Hepatocyte (in vitro differentiated cells): Measurements from ENCODE around the gene CROCC2. TPM values are rescaled to one million over a fixed set of nuclear protein-coding genes. Genes with fewer than 3 reads are reported as not detected.

Source experiments
- DNase-seq: peaks from one replicate; pipeline ENCODE4 v3.0.0-alpha.2; 2016; ENCODE audit warnings: low spot score
- H2AFZ ChIP-seq: fragments of 200-600 bp; sonication (generic); 2 replicates; pipeline ENCODE4 v1.6.0; 2016; ENCODE audit warnings: antibody characterized with exemption, mild to moderate bottlenecking
- H3K27ac ChIP-seq: fragments of 200-600 bp; sonication (generic); 2 replicates; pipeline ENCODE4 v1.5.1; 2016; ENCODE audit warnings: mild to moderate bottlenecking
- H3K27me3 ChIP-seq: fragments of 200-600 bp; sonication (generic); 2 replicates; pipeline ENCODE4 v1.6.1; 2016
- H3K36me3 ChIP-seq: fragments of 200-600 bp; sonication (generic); replicated peaks from 2 replicates; pipeline ENCODE4 v1.5.1; 2016; ENCODE audit warnings: low read depth; ENCODE audit not compliant: insufficient read depth
- H3K4me1 ChIP-seq: fragments of 200-600 bp; sonication (generic); 2 replicates; pipeline ENCODE4 v1.5.1; 2016; ENCODE audit warnings: mild to moderate bottlenecking, moderate library complexity; ENCODE audit not compliant: insufficient read depth
- H3K4me2 ChIP-seq: fragments of 200-600 bp; sonication (generic); 2 replicates; pipeline ENCODE4 v1.6.0; 2016
- H3K4me3 ChIP-seq: fragments of 200-600 bp; sonication (generic); 2 replicates; pipeline ENCODE4 v1.5.1; 2016; ENCODE audit warnings: mild to moderate bottlenecking
- H3K79me2 ChIP-seq: fragments of 200-600 bp; sonication (generic); 2 replicates; pipeline ENCODE4 v1.6.0; 2017; ENCODE audit warnings: mild to moderate bottlenecking
- H3K9me2 ChIP-seq: fragments of 200-600 bp; sonication (generic); replicated peaks from 2 replicates; pipeline ENCODE4 v1.6.0; 2017; ENCODE audit warnings: mild to moderate bottlenecking; ENCODE audit not compliant: insufficient read depth
- H3K9me3 ChIP-seq: fragments of 200-600 bp; sonication (generic); 2 replicates; pipeline ENCODE4 v1.5.1; 2016; ENCODE audit warnings: low read depth, mild to moderate bottlenecking
- H4K20me1 ChIP-seq: fragments of 200-600 bp; sonication (generic); 2 replicates; pipeline ENCODE4 v1.6.0; 2016; ENCODE audit warnings: mild to moderate bottlenecking; ENCODE audit not compliant: insufficient read depth, poor library complexity, severe bottlenecking
- EZH2 ChIP-seq: fragments of 200-600 bp; sonication (generic); IDR thresholded peaks from 2 replicates; pipeline ENCODE4 v1.6.1; 2016; ENCODE audit warnings: antibody characterized with exemption, mild to moderate bottlenecking, borderline replicate concordance
- EZH2phosphoT487 ChIP-seq: fragments of 200-600 bp; sonication (generic); IDR thresholded peaks from one replicate; pipeline ENCODE4 v1.6.1; 2018; ENCODE audit warnings: antibody characterized with exemption, mild to moderate bottlenecking, low read depth, moderate library complexity; ENCODE audit not compliant: unreplicated experiment, severe bottlenecking
- WGBS: methylation state at CpG from one replicate; pipeline ENCODE4 v1.1.6; 2016; ENCODE audit warnings: low lambda C conversion rate; ENCODE audit errors: missing lambda C conversion rate; 5-methylcytosine and 5-hydroxymethylcytosine counted together
- polyA plus RNA-seq: library from polyadenylated mRNA; unstranded; fragments of >200 nt; fragmentation: Nextera tagmentation; extraction: Ambion mirVana; gene quantifications from 2 replicates; pipeline ENCODE4 v1.2.1, GENCODE V29; 2016
- total RNA-seq: library from RNA; depleted of rRNA; stranded (reverse); fragments of >200 nt; gene quantifications from 2 replicates; pipeline ENCODE4 v1.2.3, GENCODE V29; 2014
- TF ChIP-seq, protein P1 (sequence below): fragments of 200-600 bp; sonication (generic); IDR thresholded peaks from 2 replicates; pipeline ENCODE4 v1.5.1; 2016; ENCODE audit warnings: antibody characterized with exemption, mild to moderate bottlenecking; ENCODE audit not compliant: poor library complexity

The CROCC2 gene
- total and polyA plus RNA-seq, 2 experiments from 2014 or later = 0.04 to 0.10 TPM

DNA sequence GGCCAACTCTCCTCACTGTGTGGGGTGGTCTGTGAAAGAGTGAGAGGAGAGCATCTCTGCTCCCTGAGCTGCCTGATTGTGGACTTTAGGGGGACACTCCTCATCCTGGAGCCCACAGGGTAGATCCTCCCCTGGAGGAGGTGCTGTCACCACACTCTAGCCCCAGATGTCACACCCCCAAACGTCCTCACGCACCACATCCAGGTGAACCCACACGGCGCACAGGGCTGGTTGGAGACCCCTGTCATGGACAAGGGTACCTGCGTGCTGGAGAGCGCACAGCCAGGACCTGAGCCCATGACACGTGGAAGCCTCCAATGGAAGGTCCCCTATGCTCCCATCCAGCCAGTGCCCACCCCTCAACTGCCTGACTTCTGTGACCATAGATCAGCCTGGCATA is 27.0 kb upstream of the CROCC2 start:
- Histone ChIP-seq H3K4me3 (no peak overlapping the region), H3K4me1 (peaks cover 9% of the 10 kb centered on the region), H4K20me1 (no peaks in the 10 kb centered on the region), H3K9me3 (no peaks in the 10 kb centered on the region), H3K27ac (no peak overlapping the region), H3K4me2 (no peak overlapping the region), H2AFZ (no peak overlapping the region), H3K27me3 (no peaks in the 10 kb centered on the region), H3K79me2 (no peaks in the 10 kb centered on the region), H3K36me3 (no peaks in the 10 kb centered on the region), H3K9me2 (no peaks in the 10 kb centered on the region)
- 83% methylated on average over 7 of the region's 7 CpGs for WGBS
- no peak for TF ChIP-seq EZH2
- no peak for TF ChIP-seq EZH2phosphoT487
- TF ChIP-seq, protein P1, sequence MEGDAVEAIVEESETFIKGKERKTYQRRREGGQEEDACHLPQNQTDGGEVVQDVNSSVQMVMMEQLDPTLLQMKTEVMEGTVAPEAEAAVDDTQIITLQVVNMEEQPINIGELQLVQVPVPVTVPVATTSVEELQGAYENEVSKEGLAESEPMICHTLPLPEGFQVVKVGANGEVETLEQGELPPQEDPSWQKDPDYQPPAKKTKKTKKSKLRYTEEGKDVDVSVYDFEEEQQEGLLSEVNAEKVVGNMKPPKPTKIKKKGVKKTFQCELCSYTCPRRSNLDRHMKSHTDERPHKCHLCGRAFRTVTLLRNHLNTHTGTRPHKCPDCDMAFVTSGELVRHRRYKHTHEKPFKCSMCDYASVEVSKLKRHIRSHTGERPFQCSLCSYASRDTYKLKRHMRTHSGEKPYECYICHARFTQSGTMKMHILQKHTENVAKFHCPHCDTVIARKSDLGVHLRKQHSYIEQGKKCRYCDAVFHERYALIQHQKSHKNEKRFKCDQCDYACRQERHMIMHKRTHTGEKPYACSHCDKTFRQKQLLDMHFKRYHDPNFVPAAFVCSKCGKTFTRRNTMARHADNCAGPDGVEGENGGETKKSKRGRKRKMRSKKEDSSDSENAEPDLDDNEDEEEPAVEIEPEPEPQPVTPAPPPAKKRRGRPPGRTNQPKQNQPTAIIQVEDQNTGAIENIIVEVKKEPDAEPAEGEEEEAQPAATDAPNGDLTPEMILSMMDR = no peak
- no peak for DNase-seq

DNA sequence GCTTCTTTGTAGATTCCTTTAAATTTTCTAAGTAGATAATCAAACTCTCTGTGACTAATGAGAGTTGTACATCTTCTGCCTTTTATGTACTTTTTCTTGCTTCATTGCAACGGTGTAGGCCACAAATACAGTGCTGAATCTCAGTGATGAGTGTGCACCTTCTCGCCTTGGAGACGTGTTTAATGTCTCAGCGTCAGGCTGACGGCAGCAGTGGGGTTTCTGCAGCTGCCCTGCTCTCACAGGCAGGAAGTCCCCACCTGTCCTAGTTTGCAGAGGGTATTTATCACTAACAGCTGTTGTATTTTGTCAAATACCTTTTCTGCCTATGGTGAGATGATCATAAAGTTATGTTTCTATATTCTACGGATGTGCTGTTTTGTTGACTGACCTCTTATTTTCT is 24.2 kb upstream of the CROCC2 start:
- Histone ChIP-seq H3K4me1 (no peaks in the 10 kb centered on the region), H3K27ac (no peak overlapping the region), H3K27me3 (no peaks in the 10 kb centered on the region), H3K9me2 (no peaks in the 10 kb centered on the region), H3K4me3 (no peak overlapping the region), H3K79me2 (no peaks in the 10 kb centered on the region), H3K4me2 (no peak overlapping the region), H3K9me3 (no peaks in the 10 kb centered on the region), H3K36me3 (no peaks in the 10 kb centered on the region), H2AFZ (no peak overlapping the region), H4K20me1 (no peaks in the 10 kb centered on the region)
- no peak for DNase-seq
- WGBS = 57% methylated on average over 6 of the region's 6 CpGs
- TF ChIP-seq EZH2phosphoT487 (no peak), EZH2 (no peak)
- TF ChIP-seq, protein P1 = no peak

DNA sequence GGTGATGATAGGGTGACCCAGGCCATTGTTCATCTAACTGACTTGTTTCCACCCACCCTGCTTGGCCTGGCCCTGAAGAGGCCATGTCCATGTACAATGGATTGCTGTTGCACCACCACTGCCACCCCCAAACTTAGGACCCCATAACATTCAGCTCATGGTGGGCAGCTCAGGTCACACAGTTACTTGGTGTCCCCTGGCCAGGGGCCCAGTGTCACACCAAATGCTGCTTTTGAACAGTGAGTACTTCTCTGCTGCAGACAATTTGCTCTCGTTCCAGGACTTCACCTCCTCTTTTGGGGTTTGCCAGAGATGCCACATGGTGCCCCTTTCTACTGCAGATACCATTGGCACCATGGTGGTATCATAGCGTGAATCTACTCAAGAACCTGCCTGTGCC is 21.9 kb upstream of the CROCC2 start:
- H4K20me1 ChIP-seq = no peaks in the 10 kb centered on the region
- WGBS = 81% methylated on average over 2 of the region's 2 CpGs
- DNase-seq = no peak

More for the DNA sequence above, 21.9 kb upstream of the CROCC2 start:
- no peaks in the 10 kb centered on the region for H3K36me3 ChIP-seq
- no peak for TF ChIP-seq EZH2phosphoT487
- TF ChIP-seq, protein P1 = no peak
- no peak for TF ChIP-seq EZH2
- H3K4me1 ChIP-seq = no peaks in the 10 kb centered on the region
- H3K27me3 ChIP-seq = no peaks in the 10 kb centered on the region
- no peaks in the 10 kb centered on the region for H3K9me3 ChIP-seq
- H3K4me3 ChIP-seq = no peak overlapping the region
- no peaks in the 10 kb centered on the region for H3K79me2 ChIP-seq
- no peaks in the 10 kb centered on the region for H3K9me2 ChIP-seq
- H2AFZ ChIP-seq = no peak overlapping the region
- H3K4me2 ChIP-seq = no peak overlapping the region
- no peak overlapping the region for H3K27ac ChIP-seq
